HL-60/S4 treated with phorbol 12-myristate 13-acetate at 8.2 ng/mL for 4 days and 3 days (cell line): Measurements from ENCODE around the gene CTNNB1.

Source experiments
- in situ Hi-C: fragments of 300-500 bp; cut with MboI; formaldehyde crosslinking; loops from 2 replicates; pipeline ENCODE4 v1.15.0; 2022; ENCODE audit warnings: low sequenced_read_pairs

Gene CTNNB1

GRCh38 chr3:41212088-41212487 is 12.8 kb downstream of the CTNNB1 start:
- in situ Hi-C loops = loop anchor here (25.0 kb wide), 1 partner anchor 225 kb away; no protein-coding TSS in a partner anchor

DNA sequence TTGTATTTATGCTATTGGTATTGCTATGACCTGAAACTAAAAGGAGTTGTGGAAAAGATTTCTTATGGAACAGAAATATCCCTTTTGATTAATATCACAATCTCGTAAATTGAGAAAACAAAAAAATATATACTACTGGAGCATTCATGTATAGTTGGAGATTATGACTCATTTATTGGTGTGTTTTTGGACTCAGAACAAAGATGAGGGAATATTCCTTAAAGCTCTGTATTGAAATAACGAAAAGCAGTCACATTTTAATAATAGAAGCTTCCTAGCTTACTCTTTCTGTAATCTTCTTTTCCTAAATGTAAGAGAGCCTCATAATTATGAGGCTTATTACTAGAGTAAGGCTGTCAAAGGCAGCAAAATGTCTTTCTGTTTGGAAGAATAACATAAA is 14.3 kb downstream of the CTNNB1 start:
- in situ Hi-C loops = loop anchor here (25.0 kb wide), 1 partner anchor 226 kb away; no protein-coding TSS in a partner anchor

DNA sequence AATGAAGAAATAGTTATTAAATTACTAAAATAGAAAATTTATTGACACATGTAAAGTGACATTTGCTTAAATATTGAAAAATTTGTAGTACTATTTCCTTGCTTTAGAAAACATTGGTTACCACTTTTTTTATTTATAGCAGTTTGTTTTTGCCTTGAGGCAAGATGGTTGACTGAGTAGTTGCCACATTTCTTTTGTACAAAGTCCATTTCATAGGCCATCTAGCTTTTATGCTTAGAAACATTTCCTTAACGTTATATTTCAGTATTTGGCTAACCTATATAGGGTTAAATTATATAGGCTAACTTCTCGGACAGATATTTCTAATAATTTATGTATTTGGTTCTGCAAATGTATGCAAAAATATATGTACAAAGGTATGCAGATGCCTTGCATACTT is 17.1 kb downstream of the CTNNB1 start:
- in situ Hi-C loops = loop anchor here (25.0 kb wide), 1 partner anchor 229 kb away; no protein-coding TSS in a partner anchor

GRCh38 chr3:41216993-41217392 is 17.7 kb downstream of the CTNNB1 start:
- in situ Hi-C loops = loop anchor here (25.0 kb wide), 1 partner anchor 230 kb away; no protein-coding TSS in a partner anchor

GRCh38 chr3:41219424-41219823 is 20.1 kb downstream of the CTNNB1 start:
- in situ Hi-C loops = loop anchor here (25.0 kb wide), 1 partner anchor 232 kb away; no protein-coding TSS in a partner anchor

- in situ Hi-C loops = loop anchor here (25.0 kb wide), 1 partner anchor 234 kb away; no protein-coding TSS in a partner anchor
These were observed 21.8 kb downstream of the CTNNB1 start for GRCh38 chr3:41220906-41221677.

GRCh38 chr3:41222012-41222411 is 22.7 kb downstream of the CTNNB1 start:
- in situ Hi-C loops = loop anchor here (25.0 kb wide), 1 partner anchor 235 kb away; no protein-coding TSS in a partner anchor

DNA sequence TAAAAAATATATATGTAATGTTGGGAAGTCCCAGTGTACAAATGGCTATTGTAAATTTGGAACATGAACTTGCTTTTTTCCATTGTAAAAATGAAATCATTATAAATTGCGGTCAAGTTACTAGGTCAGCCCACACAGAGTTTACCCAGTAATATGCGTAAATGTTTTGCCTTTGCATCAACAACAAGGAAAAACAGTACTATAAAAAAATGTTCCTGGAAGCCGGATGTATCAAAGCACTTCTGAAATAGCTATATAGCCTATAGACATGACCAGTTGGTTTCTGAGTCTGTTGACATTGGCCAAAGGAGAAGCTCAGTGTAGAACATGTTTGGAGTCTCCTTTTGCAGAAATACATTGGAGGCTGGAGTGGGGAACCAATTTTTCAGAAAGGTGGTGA is 23.2 kb downstream of the CTNNB1 start:
- in situ Hi-C loops = loop anchor here (25.0 kb wide), 1 partner anchor 235 kb away; no protein-coding TSS in a partner anchor

GRCh38 chr3:41223078-41223477 is 23.8 kb downstream of the CTNNB1 start:
- in situ Hi-C loops = loop anchor here (25.0 kb wide), 1 partner anchor 236 kb away; no protein-coding TSS in a partner anchor

DNA sequence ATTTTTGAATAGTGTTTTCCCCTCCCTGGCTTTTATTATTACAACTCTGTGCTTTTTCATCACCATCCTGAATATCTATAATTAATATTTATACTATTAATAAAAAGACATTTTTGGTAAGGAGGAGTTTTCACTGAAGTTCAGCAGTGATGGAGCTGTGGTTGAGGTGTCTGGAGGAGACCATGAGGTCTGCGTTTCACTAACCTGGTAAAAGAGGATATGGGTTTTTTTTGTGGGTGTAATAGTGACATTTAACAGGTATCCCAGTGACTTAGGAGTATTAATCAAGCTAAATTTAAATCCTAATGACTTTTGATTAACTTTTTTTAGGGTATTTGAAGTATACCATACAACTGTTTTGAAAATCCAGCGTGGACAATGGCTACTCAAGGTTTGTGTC is 24.4 kb downstream of the CTNNB1 start:
- in situ Hi-C loops = loop anchor here (25.0 kb wide), 1 partner anchor 236 kb away; no protein-coding TSS in a partner anchor

DNA sequence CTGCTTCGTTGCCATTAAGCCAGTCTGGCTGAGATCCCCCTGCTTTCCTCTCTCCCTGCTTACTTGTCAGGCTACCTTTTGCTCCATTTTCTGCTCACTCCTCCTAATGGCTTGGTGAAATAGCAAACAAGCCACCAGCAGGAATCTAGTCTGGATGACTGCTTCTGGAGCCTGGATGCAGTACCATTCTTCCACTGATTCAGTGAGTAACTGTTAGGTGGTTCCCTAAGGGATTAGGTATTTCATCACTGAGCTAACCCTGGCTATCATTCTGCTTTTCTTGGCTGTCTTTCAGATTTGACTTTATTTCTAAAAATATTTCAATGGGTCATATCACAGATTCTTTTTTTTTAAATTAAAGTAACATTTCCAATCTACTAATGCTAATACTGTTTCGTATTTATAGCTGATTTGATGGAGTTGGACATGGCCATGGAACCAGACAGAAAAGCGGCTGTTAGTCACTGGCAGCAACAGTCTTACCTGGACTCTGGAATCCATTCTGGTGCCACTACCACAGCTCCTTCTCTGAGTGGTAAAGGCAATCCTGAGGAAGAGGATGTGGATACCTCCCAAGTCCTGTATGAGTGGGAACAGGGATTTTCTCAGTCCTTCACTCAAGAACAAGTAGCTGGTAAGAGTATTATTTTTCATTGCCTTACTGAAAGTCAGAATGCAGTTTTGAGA is 25.0 kb downstream of the CTNNB1 start:
- in situ Hi-C loops = loop anchor here (25.0 kb wide), 1 partner anchor 237 kb away; no protein-coding TSS in a partner anchor

- in situ Hi-C loops = no loop called here
These were observed 35.8 kb downstream of the CTNNB1 start for GRCh38 chr3:41234823-41235721.

DNA sequence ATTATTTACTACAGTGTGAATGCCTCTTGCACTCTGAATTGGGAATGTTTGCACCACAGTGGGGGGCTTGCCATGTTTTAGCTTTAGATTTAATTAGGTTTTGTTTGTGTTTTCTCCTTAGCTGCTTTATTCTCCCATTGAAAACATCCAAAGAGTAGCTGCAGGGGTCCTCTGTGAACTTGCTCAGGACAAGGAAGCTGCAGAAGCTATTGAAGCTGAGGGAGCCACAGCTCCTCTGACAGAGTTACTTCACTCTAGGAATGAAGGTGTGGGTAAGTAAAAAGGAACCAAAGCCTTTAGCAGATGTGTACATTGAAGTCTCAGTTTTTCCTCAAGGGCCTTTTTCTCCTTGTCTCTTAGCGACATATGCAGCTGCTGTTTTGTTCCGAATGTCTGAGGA is 36.9 kb downstream of the CTNNB1 start:
- in situ Hi-C loops = no loop called here

- in situ Hi-C loops = no loop called here
These were observed 38.6 kb downstream of the CTNNB1 start for GRCh38 chr3:41237907-41238306.

GRCh38 chr3:41239587-41239986 is 40.3 kb downstream of the CTNNB1 start:
- in situ Hi-C loops = no loop called here

DNA sequence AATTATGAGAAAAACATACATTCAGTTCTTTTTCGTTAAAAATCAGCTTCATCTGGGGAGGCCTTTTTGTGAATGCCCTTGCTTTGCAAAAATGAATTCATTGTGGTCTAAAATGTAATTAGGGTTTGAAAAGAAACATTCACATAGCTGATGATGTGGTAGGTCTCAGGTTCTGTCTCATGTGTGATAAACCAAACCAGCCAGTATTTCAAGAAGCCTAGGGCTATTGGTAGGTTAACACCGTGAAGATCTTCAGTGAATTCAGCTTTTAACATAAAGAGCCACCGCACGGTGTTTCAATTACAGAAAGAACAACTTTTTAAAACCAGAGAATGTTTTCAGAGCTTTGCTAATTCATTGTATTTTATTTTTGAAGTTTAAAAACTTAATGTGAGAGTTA is 41.9 kb downstream of the CTNNB1 start:
- in situ Hi-C loops = no loop called here

DNA sequence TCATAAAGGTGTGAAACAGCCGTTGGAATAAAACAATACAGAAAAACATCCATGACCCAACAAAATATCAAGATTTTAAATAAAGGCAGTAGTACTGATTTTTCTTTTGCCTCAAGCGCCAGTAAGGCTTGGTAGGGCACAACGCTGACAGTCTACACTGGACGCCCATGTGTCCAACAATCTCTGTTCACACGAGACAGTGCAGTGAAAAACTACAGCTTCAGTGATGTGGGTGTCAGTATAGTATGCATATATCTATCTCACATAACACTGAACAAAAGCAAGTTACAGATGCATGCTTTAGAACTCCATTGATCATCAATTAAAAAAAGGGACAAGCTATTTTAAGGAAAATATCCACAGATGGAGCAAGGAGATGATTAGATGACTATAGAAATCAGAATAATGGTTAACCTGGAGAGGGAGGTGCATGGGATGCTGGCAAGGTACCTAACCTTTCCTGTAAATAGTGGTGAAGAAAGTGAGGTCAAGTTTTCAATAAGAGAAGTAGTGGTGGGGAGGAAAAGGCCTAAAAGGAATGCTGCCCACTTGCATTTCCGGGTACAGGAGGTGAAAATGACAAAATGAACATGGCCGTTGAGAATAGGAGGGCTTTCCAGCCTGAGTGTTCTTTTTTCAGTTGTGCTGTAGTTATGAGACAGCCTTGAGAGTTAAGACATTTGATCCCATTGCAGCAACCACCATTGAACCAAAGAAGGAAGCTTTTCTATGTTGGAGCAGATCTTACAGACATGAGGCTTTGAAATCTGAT is 42.7 kb downstream of the CTNNB1 start:
- in situ Hi-C loops = no loop called here

GRCh38 chr3:41243183-41243582 is 43.9 kb downstream of the CTNNB1 start:
- in situ Hi-C loops = no loop called here

- in situ Hi-C loops = no loop called here
These were observed 45.5 kb downstream of the CTNNB1 start for GRCh38 chr3:41244620-41245336.
